Mesendoderm (in vitro differentiated cells): ENCODE data around the gene P2RY6.

Source experiments
- DNase-seq: peaks from one replicate; pipeline ENCODE4 v3.0.0; 2013
- H2AK5ac ChIP-seq: 2 replicates; pipeline ENCODE4 v1.6.1; 2013; ENCODE audit warnings: low read length, inconsistent platforms
- H2BK120ac ChIP-seq: 2 replicates; pipeline ENCODE4 v1.6.1; 2013; ENCODE audit warnings: low read depth, mild to moderate bottlenecking, low read length, moderate library complexity, mixed read lengths
- H2BK15ac ChIP-seq: replicated peaks from 2 replicates; pipeline ENCODE4 v1.6.1; 2013; ENCODE audit warnings: low read depth, mild to moderate bottlenecking, moderate library complexity
- H2BK5ac ChIP-seq: 2 replicates; pipeline ENCODE4 v1.6.1; 2013; ENCODE audit warnings: low read length, inconsistent platforms
- H3K18ac ChIP-seq: 2 replicates; pipeline ENCODE4 v1.6.1; 2013; ENCODE audit warnings: mild to moderate bottlenecking, low read length, mixed read lengths
- H3K23ac ChIP-seq: one replicate; pipeline ENCODE4 v1.6.1; 2013; ENCODE audit warnings: low read length
- H3K27ac ChIP-seq: 2 replicates; pipeline ENCODE4 v1.5.1; 2013; ENCODE audit warnings: low read depth, mild to moderate bottlenecking, inconsistent platforms, low read length, moderate library complexity
- H3K27me3 ChIP-seq: 2 replicates; pipeline ENCODE4 v1.6.1; 2013; ENCODE audit warnings: low read length, control low read depth, mild to moderate bottlenecking, inconsistent platforms; ENCODE audit not compliant: insufficient read depth, poor library complexity
- H3K36me3 ChIP-seq: 2 replicates; pipeline ENCODE4 v1.6.1; 2013; ENCODE audit warnings: low read length, inconsistent platforms; ENCODE audit not compliant: control insufficient read depth, insufficient read depth
- H3K4ac ChIP-seq: one replicate; pipeline ENCODE4 v1.6.1; 2013; ENCODE audit warnings: low read depth, mild to moderate bottlenecking, low read length, moderate library complexity
- H3K4me1 ChIP-seq: 2 replicates; pipeline ENCODE4 v1.6.1; 2013; ENCODE audit warnings: low read depth, low read length, inconsistent platforms; ENCODE audit not compliant: control insufficient read depth
- H3K4me2 ChIP-seq: 2 replicates; pipeline ENCODE4 v1.6.1; 2013; ENCODE audit warnings: low read length
- H3K4me3 ChIP-seq: 2 replicates; pipeline ENCODE4 v1.5.1; 2013; ENCODE audit warnings: mild to moderate bottlenecking, low read length
- H3K56ac ChIP-seq: one replicate; pipeline ENCODE4 v1.6.1; 2013; ENCODE audit warnings: low read length
- H3K79me1 ChIP-seq: 2 replicates; pipeline ENCODE4 v1.6.1; 2013; ENCODE audit warnings: low read length, inconsistent platforms
- H3K79me2 ChIP-seq: 2 replicates; pipeline ENCODE4 v1.6.1; 2013; ENCODE audit warnings: mild to moderate bottlenecking, low read length; ENCODE audit not compliant: control insufficient read depth, insufficient read depth
- H3K9ac ChIP-seq: 2 replicates; pipeline ENCODE4 v1.6.1; 2013; ENCODE audit warnings: low read length, inconsistent platforms
- H4K5ac ChIP-seq: one replicate; pipeline ENCODE4 v1.6.1; 2013; ENCODE audit warnings: low read length
- H4K8ac ChIP-seq: one replicate; pipeline ENCODE4 v1.6.1; 2013; ENCODE audit warnings: low read depth, mild to moderate bottlenecking, control low read depth, low read length, moderate library complexity
- WGBS: extraction: QIAGEN DNeasy Blood & Tissue Kit; methylation state at CpG from one replicate; pipeline ENCODE4 v1.1.7; 2013; ENCODE audit warnings: low lambda C conversion rate, missing lambda C conversion rate; ENCODE audit not compliant: insufficient coverage; ENCODE audit errors: extremely low coverage; 5-methylcytosine and 5-hydroxymethylcytosine counted together

Gene P2RY6

DNA sequence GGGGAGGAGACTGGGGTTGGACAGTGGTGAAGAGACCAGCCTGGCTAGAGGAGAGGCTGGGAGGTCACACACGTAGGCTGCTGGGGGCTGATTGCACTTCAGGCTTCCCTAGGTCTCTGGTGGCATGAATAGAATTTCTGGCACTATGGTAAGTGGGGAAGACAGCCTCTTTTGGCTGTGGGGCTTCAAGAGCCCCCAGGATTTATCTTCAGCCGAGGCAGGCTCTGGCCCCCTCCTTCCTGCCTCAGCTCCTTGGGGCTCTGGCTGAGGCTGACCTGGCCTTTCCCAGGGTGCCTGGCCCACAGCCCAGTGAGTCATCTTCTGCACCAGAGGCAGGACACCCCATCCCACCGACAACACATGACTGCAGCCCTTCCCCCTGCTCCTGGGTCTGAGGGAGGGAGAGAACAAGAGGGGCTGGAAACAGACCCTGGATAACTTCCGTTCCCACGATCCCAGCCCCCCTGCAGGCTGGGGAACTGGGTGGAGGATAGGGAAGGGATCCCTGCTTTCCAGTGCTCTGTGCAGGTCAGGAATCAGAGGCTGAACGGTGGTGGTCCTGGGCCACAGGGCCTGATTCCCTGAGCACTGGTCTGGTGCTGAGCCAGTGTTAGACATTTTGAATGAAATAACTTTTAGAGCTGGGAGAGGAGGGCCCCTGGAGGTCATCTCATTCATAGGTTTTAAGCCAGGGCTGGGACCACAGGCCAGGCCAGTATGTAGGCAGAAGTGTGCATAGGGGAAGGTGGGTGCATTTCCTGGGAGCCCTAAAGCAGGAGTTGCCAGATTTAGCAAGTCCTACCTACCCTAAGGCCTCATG, 62.5 kb downstream of the P2RY6 start:
- peak; percentile 65 for DNase-seq
- no peaks in the 10 kb centered on the region for H3K27me3 ChIP-seq
- no peak overlapping the region for H2BK15ac ChIP-seq
- no peaks in the 10 kb centered on the region for H3K79me1 ChIP-seq
- H3K4me3 ChIP-seq: no peak overlapping the region
- H3K18ac ChIP-seq: no peak overlapping the region
- H3K79me2 ChIP-seq: no peaks in the 10 kb centered on the region
- H3K23ac ChIP-seq: peak overlapping the region; percentile 87
- H4K8ac ChIP-seq: no peak overlapping the region
- H3K9ac ChIP-seq: peak overlapping the region; percentile 42
- no peak overlapping the region for H3K4me2 ChIP-seq
- H4K5ac ChIP-seq: no peak overlapping the region
- H3K27ac ChIP-seq: peak overlapping the region; percentile 49
- H3K56ac ChIP-seq: peak overlapping the region; percentile 72
- WGBS: no CpG with 5 or more reads among the region's 6 CpGs
- H2BK5ac ChIP-seq: no peak overlapping the region
- H3K36me3 ChIP-seq: no peaks in the 10 kb centered on the region
- H3K4me1 ChIP-seq: peaks cover 13% of the 10 kb centered on the region
- H3K4ac ChIP-seq: no peak overlapping the region
- H2BK120ac ChIP-seq: no peak overlapping the region
- H2AK5ac ChIP-seq: no peak overlapping the region

DNA sequence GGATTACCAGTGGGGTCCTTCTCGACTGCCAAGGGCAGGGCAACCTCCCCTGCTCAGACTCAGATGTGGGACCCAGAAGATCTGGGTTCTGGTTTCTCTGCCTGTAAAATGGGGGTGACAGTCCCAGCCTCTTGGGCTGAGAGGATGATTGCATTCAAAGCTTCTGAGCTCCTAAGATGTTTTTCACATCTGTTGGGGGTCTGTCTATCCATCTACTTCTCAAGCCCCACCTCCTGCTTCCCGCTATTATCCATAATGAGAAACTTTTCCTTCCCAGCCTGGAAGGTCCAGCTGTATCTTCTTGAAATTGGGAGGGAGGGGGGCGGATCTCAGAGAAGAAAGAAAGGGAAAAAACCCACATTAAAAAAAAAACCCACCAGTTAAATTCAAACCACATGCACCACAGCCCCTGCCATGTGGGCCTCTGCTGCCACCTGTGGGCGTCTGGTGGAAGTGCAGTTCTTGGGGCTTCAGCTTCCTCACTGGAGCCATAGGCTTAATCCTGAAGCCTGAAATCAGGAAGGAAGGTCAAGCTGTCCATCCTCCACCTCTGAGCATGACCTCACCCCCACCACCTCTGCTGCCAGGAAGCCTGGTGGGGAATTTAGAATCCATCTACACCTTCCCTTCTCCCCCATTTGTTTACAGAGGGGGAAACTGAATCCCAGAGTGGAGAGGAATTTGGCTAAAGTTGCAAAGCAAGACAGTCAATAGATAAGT, 63.2 kb downstream of the P2RY6 start:
- peak overlapping the region; percentile 63 for H3K56ac ChIP-seq
- no peak overlapping the region for H3K4me2 ChIP-seq
- H2BK120ac ChIP-seq: no peak overlapping the region
- H3K79me2 ChIP-seq: no peaks in the 10 kb centered on the region
- DNase-seq: peak; percentile 86
- H3K18ac ChIP-seq: no peak overlapping the region
- H3K4ac ChIP-seq: no peak overlapping the region
- H2BK15ac ChIP-seq: no peak overlapping the region
- no peaks in the 10 kb centered on the region for H3K36me3 ChIP-seq
- no peak overlapping the region for H2BK5ac ChIP-seq
- H2AK5ac ChIP-seq: no peak overlapping the region
- H3K27me3 ChIP-seq: no peaks in the 10 kb centered on the region
- no peak overlapping the region for H4K8ac ChIP-seq
- peak overlapping the region; percentile 42 for H3K9ac ChIP-seq
- H4K5ac ChIP-seq: no peak overlapping the region
- peak overlapping the region; percentile 49 for H3K27ac ChIP-seq
- WGBS: no CpG with 5 or more reads among the region's 4 CpGs
- no peak overlapping the region for H3K4me3 ChIP-seq
- peaks cover 13% of the 10 kb centered on the region for H3K4me1 ChIP-seq
- no peak overlapping the region for H3K23ac ChIP-seq
- H3K79me1 ChIP-seq: no peaks in the 10 kb centered on the region

DNA sequence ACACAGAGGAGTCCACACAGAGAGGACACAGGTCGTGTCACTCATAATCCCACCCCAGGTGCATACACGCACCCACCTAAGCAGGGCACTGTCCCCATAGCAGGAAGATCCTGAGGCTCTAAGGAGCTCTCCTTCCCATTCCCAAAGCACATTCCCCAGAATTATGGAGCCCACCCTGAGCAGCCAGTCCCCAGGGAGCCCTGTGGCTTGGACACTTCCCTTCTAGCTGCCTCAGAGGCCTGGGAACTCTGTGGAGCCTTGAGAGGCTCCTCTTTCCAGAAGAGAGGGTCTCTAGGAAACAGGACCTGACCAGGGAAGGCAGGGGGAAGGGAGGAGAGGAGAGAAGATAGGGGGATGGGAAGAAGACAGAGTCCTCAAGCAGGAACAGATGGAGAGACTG, 65.7 kb downstream of the P2RY6 start:
- H2BK15ac ChIP-seq: no peak overlapping the region
- H2BK5ac ChIP-seq: no peak overlapping the region
- H3K9ac ChIP-seq: no peak overlapping the region
- H3K36me3 ChIP-seq: no peaks in the 10 kb centered on the region
- H4K8ac ChIP-seq: no peak overlapping the region
- H3K23ac ChIP-seq: no peak overlapping the region
- no peak overlapping the region for H2AK5ac ChIP-seq
- no peak overlapping the region for H3K18ac ChIP-seq
- no peaks in the 10 kb centered on the region for H3K79me2 ChIP-seq
- H3K56ac ChIP-seq: no peak overlapping the region
- peaks cover 7% of the 10 kb centered on the region for H3K4me1 ChIP-seq
- H3K27me3 ChIP-seq: no peaks in the 10 kb centered on the region
- H2BK120ac ChIP-seq: no peak overlapping the region
- H3K79me1 ChIP-seq: no peaks in the 10 kb centered on the region
- no peak for DNase-seq
- no peak overlapping the region for H3K4me3 ChIP-seq
- no peak overlapping the region for H3K4ac ChIP-seq
- H3K27ac ChIP-seq: no peak overlapping the region
- no CpG with 5 or more reads among the region's 2 CpGs for WGBS
- no peak overlapping the region for H4K5ac ChIP-seq
- H3K4me2 ChIP-seq: no peak overlapping the region

DNA sequence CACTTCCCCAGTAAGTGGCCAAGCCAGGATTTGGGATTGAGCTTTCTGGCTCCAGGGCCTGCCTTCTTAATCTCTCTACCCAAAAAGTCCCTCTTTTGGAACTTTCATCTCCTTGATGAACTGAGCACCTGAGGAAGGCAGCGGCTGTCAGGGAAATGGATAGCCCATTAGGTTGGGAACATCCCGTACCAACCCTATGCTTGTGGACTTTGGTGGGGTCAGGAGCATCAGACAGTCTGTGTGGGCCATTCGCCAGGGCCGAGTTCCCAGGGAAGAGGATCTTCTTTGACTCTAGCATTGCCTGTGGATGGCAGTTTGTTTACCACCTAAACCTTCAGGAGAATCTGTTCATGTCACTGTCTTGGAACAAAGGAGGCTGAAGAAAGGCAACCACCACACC, 66.1 kb downstream of the P2RY6 start:
- whole genome bisulfite sequencing: no CpG with 5 or more reads among the region's 4 CpGs
- H3K4me2 ChIP-seq: no peak overlapping the region

DNA sequence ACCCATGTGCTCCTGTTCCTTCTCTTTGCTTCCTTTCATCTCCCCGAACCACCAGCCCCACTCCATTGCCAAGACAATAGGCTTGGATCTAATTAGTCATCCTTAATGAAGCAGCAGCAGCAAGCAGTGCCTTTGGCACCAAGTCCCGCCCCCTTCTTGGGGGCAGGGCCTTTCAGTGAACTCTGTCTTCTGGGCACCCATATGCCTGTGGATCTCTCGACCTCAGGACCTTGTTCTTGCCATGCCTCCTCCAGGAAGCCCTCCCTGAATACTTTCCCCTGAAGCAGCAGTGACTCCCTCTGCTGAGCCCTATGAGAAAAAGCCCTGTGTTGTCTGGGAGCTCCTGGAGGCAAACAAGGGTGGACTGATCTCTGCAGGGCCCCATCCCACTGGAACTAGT, 68.0 kb downstream of the P2RY6 start:
- Histone ChIP-seq H2BK5ac (no peak overlapping the region), H3K36me3 (no peaks in the 10 kb centered on the region), H3K27ac (no peak overlapping the region), H3K4ac (no peak overlapping the region), H3K56ac (no peak overlapping the region), H4K8ac (no peak overlapping the region), H2AK5ac (no peak overlapping the region), H3K79me1 (no peaks in the 10 kb centered on the region), H3K79me2 (no peaks in the 10 kb centered on the region), H3K27me3 (no peaks in the 10 kb centered on the region), H3K18ac (no peak overlapping the region), H3K4me2 (no peak overlapping the region), H3K23ac (no peak overlapping the region), H3K9ac (no peak overlapping the region), H3K4me3 (no peak overlapping the region), H2BK15ac (no peak overlapping the region), H3K4me1 (peaks cover 2% of the 10 kb centered on the region), H2BK120ac (no peak overlapping the region), H4K5ac (no peak overlapping the region)
- DNase-seq: peak; percentile 57
- no CpG with 5 or more reads among the region's 3 CpGs for WGBS

More for the DNA sequence above, 66.1 kb downstream of the P2RY6 start:
- Histone ChIP-seq H3K9ac (no peak overlapping the region), H4K8ac (no peak overlapping the region), H3K4ac (no peak overlapping the region), H3K36me3 (no peaks in the 10 kb centered on the region), H3K23ac (no peak overlapping the region), H3K4me1 (peaks cover 7% of the 10 kb centered on the region), H3K56ac (no peak overlapping the region), H3K18ac (no peak overlapping the region), H3K27me3 (no peaks in the 10 kb centered on the region), H2AK5ac (no peak overlapping the region), H3K4me3 (no peak overlapping the region), H4K5ac (no peak overlapping the region), H3K79me1 (no peaks in the 10 kb centered on the region), H2BK15ac (no peak overlapping the region), H2BK5ac (no peak overlapping the region), H2BK120ac (no peak overlapping the region), H3K27ac (no peak overlapping the region), H3K79me2 (no peaks in the 10 kb centered on the region)
- DNase-seq: no peak
